ENCODE measurements around the gene KRTAP10-8.

KRTAP10-8 gene

GRCh38 chr21:44592446-44593311, 19.2 kb upstream of the KRTAP10-8 start, which contains the start of gene KRTAP10-6:
Gene KRTAP10-6 (minus strand): TSS chr21:44592505. CDS start chr21:44592484, 21 bp downstream.
- no peaks in the 10 kb centered on the region for H3K36me3 ChIP-seq
- DNase-seq: no peak
- peaks cover 34% of the 10 kb centered on the region for H3K27me3 ChIP-seq
- H3K4me1 ChIP-seq: no peaks in the 10 kb centered on the region
- no peak for TF ChIP-seq CTCF (IDR thresholded peaks at IDR 0.05; ENCODE audit: low read depth, low read length)
- H3K9me3 ChIP-seq: no peaks in the 10 kb centered on the region
- no peak within 1 kb of the TSS for H3K4me3 ChIP-seq (ENCODE audit: low read depth, low read length)

- Histone ChIP-seq H3K27me3 (peaks cover 42% of the 10 kb centered on the region), H3K9me3 (no peaks in the 10 kb centered on the region), H3K36me3 (no peaks in the 10 kb centered on the region), H3K4me3 (ENCODE audit: low read depth, low read length) (no peak overlapping the region), H3K4me1 (no peaks in the 10 kb centered on the region)
- no peak for DNase-seq
- TF ChIP-seq CTCF (IDR thresholded peaks at IDR 0.05; ENCODE audit: low read depth, low read length): no peak
Measured at GRCh38 chr21:44593598-44594405, 18.1 kb upstream of the KRTAP10-8 start.

GRCh38 chr21:44594406-44594916, 17.4 kb upstream of the KRTAP10-8 start:
- no peaks in the 10 kb centered on the region for H3K9me3 ChIP-seq
- H3K4me3 ChIP-seq (ENCODE audit: low read depth, low read length): no peak overlapping the region
- TF ChIP-seq CTCF (IDR thresholded peaks at IDR 0.05; ENCODE audit: low read depth, low read length): no peak
- no peaks in the 10 kb centered on the region for H3K36me3 ChIP-seq
- H3K27me3 ChIP-seq: peaks cover 46% of the 10 kb centered on the region
- H3K4me1 ChIP-seq: no peaks in the 10 kb centered on the region
- no peak for DNase-seq

- DNase-seq: no peak
- no peak overlapping the region for H3K4me3 ChIP-seq (ENCODE audit: low read depth, low read length)
- H3K4me1 ChIP-seq: no peaks in the 10 kb centered on the region
- no peak for TF ChIP-seq CTCF (IDR thresholded peaks at IDR 0.05; ENCODE audit: low read depth, low read length)
- peaks cover 52% of the 10 kb centered on the region for H3K27me3 ChIP-seq
- no peaks in the 10 kb centered on the region for H3K9me3 ChIP-seq
- H3K36me3 ChIP-seq: no peaks in the 10 kb centered on the region
Measured at GRCh38 chr21:44595524-44595923, 16.4 kb upstream of the KRTAP10-8 start.

GRCh38 chr21:44596068-44596725, 15.7 kb upstream of the KRTAP10-8 start:
- peaks cover 53% of the 10 kb centered on the region for H3K27me3 ChIP-seq
- no peak overlapping the region for H3K4me3 ChIP-seq (ENCODE audit: low read depth, low read length)
- no peaks in the 10 kb centered on the region for H3K36me3 ChIP-seq
- H3K9me3 ChIP-seq: no peaks in the 10 kb centered on the region
- TF ChIP-seq CTCF (IDR thresholded peaks at IDR 0.05; ENCODE audit: low read depth, low read length): no peak
- H3K4me1 ChIP-seq: no peaks in the 10 kb centered on the region
- no peak for DNase-seq

Data from BE2C (cell line).